Activated CD8-positive, alpha-beta memory T cell treated with anti-CD3 and anti-CD28 coated beads for 4 hours (primary cell): ENCODE results near the gene HSPA6.
"Not testable (repeated sequence)": the region's sequence is repeated elsewhere in the genome, so short reads cannot be mapped to it uniquely, and the experiment has no call there.

ENCODE experiments used
- DNase-seq, 2 donors: peaks; one replicate each; pipeline ENCODE4 v3.0.0-alpha.2; 2020; ENCODE audit warnings: low read depth in 2 of 2

Gene HSPA6

DNA sequence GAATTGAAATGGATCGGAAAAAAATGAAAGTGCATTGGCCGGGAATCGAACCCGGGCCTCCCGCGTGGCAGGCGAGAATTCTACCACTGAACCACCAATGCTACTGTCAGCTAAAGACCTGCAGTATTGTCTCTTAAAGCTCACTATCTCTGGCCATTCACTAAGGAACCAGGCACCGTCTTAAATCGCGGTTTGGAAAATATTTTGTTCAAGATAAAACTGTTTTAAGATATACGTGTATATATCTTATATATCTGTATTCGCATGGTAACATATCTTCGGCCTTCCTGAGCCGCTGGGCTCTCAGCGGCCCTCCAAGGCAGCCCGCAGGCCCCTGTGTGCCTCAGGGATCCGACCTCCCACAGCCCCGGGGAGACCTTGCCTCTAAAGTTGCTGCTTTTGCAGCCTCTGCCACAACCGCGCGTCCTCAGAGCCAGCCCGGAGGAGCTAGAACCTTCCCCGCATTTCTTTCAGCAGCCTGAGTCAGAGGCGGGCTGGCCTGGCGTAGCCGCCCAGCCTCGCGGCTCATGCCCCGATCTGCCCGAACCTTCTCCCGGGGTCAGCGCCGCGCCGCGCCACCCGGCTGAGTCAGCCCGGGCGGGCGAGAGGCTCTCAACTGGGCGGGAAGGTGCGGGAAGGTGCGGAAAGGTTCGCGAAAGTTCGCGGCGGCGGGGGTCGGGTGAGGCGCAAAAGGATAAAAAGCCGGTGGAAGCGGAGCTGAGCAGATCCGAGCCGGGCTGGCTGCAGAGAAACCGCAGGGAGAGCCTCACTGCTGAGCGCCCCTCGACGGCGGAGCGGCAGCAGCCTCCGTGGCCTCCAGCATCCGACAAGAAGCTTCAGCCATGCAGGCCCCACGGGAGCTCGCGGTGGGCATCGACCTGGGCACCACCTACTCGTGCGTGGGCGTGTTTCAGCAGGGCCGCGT is at the start of gene HSPA6:
Gene HSPA6, plus strand, starts transcription at position 724 of the 925 bp plus-strand sequence. Its CDS starts 119 bp downstream, at position 843.
- peak; percentile 62 to 65 for DNase-seq

- DNase-seq: not testable (repeated sequence)
Measured at GRCh38 chr1:161477711-161478110, 46.6 kb upstream of the HSPA6 start.

DNA sequence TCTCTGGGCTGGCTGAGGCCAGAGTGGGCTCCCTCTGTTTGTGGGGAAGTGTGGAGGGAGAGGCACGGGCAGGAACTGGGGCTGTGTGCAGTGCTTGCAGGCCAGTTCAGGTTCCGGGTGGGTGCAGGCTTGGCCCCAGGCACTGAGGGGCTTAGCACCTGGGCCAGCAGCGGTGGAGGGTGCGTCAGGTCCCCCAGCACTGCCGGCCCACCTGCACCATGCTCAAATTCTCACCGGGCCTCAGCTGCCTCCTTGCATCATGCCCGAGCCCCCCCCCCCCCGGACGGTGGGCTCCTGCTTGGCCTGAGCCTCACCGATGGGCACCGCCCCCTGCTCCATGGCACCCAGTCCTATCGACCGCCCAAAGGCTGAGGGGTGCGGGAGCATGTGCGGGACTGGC is 45.4 kb upstream of the HSPA6 start:
- DNase-seq: no peak

GRCh38 chr1:161480381-161481035 is 43.8 kb upstream of the HSPA6 start:
- DNase-seq: no peak

DNA sequence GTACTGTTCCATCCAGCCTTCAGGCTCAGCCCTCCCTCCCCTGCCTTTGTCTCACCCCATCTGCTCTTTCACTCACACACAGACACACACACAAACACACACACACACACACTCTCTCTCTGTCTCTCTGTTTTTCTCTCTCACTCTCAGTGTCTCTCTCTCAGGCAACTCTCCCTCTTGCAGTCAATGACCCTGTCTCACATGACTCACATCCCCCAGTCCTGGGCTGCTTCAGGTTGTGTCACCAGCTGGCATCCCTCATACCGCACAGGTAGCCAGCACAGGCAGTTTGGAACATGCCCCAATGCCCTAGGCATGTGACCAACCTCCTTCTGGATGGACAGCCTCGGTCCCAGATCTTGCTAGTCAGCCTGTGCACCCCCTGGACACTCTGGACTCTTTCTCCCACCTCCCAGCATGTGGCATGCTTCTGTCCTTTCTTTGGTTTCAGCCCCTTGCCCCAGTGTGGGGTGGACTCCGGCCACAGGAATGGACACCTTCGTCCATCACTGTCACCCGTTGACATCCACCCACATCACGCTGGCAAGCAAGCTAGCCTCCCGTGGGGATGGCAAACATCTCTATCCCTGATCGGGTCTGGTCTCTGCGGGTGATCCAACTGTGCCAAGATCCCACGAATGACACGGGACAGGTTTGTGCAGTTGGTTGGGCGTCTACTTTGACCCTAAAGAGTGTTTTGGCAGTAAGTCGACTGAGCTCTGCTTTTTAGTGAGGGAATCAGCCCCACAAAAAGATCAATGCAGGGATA is 42.5 kb upstream of the HSPA6 start:
- no peak for DNase-seq

DNA sequence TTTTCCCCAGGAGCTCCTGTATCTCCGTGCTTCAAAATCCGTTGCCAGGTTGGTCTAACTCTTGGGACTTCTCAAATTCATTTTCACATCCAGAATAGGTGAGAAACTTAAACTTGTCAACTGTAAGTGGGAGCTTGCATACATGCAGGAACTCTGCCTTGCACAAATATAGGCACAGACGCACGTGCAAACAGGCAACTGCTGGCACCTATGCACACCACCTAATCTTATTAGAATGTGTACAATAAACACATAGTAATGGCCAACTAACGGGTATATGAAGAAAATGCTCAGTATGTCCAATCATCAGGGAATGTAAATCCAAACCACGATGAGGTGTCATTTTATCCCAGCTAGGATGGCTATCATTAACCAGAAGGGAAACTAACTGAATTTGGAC is 41.7 kb upstream of the HSPA6 start:
- no peak for DNase-seq

DNA sequence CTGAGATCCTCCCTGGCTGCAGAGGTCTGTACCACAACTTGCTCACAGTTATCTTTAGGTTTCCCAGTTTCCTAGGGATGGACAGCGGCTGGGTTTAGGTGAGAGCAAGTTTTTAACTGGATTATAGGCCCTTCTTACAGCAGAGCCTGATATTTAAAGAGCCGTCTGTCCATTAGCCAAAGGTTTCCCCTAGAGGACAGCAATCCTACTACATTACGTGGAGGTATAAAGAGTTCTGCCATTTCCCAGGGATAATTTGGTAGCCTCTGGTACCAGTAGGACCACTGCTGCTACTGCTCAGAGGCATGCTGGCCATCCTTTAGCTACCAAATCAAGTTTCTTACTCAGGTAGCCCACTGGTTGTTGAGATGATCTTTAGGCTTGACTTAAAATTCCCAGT is 41.0 kb upstream of the HSPA6 start:
- no peak for DNase-seq

DNA sequence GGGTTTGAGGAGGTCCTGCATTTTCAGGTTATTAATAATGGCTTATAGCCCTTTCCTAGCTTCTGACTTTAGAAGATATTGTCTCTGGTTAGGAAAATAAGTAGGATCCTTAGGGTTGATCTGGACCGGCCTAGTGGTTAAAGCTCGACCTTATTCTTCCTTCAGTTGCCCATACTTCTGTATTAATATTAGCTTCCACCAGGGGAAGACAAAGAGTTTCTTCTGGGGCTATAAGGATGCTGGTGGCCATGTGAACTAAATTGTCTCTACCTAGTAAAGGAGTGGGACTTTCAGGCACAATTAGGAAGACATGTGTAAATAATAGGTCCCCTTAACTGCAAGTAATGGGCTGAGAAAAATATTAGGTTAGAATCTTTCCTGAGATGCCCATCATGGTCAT is 39.7 kb upstream of the HSPA6 start:
- DNase-seq: no peak

GRCh38 chr1:161486806-161487741 is 37.3 kb upstream of the HSPA6 start:
- DNase-seq: peak; percentile 17 to 21

- DNase-seq: no peak
Measured at GRCh38 chr1:161491472-161491871, 32.9 kb upstream of the HSPA6 start.

DNA sequence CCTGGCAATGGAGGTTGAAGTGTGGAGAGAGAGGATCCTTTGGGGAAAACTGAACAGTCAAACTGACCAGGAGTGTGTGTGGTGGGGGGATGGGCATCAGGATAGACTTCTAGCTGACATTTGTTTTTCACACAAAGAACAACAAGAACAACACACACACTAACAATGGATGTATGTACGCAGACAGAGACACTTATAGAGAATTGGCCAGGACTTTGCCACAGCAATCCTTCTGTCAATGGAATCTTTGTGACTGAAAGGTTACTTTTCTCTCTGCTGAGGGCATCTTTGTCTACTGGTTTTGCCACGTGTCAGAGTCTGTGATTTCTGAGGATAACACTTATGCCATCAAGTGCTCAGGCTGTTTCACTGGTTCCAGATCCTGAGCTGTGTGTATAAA is 31.5 kb upstream of the HSPA6 start:
- DNase-seq: no peak

GRCh38 chr1:161494091-161494735 is 30.1 kb upstream of the HSPA6 start:
- DNase-seq: no peak

- no peak for DNase-seq
Measured at GRCh38 chr1:161495490-161495889, 28.9 kb upstream of the HSPA6 start.

GRCh38 chr1:161497961-161498360 is 26.4 kb upstream of the HSPA6 start:
- no peak for DNase-seq

DNA sequence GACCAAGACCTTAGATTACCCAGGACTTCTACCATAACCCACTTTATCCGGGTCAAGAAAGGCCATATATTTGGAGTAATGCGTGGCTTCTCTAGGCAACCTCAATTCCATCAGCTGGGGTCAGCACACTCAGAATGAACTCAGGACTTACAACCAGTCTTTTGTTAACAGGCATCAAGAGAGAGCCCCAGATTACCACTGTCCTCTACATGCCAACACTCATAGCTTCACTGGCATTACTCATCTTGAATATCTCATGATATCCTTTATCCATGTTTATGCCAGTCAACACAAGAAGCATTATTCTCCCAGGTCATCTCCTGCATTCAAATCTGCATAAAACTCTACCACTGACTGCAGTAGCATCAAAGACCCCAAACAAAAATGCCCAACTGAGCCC is 25.7 kb upstream of the HSPA6 start:
- no peak for DNase-seq

DNA sequence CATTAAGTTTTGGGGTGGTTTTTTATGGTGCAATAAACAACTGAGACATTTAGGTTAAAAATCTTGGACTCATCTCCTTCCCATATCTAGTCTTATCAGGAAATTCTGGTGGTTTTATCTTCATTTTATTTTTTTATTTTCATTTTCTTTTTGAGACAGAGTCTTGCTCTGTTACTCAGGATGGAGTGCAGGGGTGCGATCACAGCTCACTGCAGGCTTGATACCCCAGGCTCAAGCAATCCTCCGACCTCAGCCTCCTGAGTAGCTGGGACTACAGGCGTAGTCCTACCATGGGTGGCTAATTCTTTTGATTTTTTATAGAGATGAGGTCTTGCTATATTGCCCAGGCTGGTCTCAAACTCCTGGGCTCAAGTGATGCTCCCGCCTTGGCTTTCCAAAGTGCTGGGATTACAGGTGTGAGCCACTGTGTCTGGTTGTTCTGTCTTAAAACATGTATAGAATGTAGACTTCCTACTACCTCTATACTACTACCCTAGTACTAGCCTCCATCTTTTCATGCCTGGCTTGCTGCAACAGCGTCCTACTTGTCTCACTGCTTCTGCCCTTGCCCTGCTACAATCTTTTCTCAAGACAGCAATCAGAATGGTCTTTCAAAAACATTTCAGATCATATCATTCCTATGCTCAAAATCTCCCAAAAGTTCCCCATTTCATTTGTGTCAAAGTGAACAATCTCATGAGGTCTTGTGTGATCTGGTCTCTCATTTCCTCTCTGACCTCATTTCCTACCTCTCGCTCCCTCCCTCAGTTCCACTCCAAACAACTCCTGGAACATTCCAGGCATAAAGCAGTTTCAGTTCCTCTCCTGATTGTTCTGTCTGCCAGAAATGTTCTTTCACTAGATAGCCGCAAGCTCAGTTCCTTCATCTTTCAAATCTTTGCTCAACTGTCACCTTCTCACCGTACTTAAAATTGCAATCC is 25.0 kb upstream of the HSPA6 start:
- no peak for DNase-seq

DNA sequence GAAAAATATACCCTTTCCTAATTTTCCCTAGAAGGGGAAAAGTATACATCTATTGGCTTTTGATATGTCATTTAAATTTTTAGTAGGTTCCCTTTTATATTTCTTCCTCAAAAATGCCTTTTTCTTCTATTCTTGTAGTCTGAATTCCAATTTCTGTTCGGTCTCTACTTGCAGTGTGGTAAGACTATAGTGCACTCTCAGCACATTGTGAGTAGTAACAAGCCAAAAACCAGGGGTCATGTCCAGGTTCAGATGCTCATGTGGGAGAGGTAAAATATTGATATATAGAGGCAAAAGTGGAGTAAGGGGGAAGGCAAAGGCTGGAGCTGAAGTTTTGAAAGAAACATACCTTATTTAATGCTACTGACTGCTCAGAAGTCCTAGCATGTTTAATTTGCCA is 23.1 kb upstream of the HSPA6 start:
- DNase-seq: no peak

- no peak for DNase-seq
Measured at GRCh38 chr1:161502181-161502580, 22.2 kb upstream of the HSPA6 start.

GRCh38 chr1:161502641-161503393 is 21.5 kb upstream of the HSPA6 start:
- no peak for DNase-seq
